ENCODE data around the gene DAB1.

The DAB1 gene

GRCh38 chr1:57131701-57132394 is 292.0 kb downstream of the DAB1 start:
- Histone ChIP-seq H3K4me2 (ENCODE audit: low read length) (no peak overlapping the region), H3K4me1 (ENCODE audit: control insufficient read depth, low read length) (no peaks in the 10 kb centered on the region)
- TF ChIP-seq EZH2phosphoT487 (IDR thresholded peaks at IDR 0.05; ENCODE audit: borderline replicate concordance, low read length) = no peak
- TF ChIP-seq, protein P1, sequence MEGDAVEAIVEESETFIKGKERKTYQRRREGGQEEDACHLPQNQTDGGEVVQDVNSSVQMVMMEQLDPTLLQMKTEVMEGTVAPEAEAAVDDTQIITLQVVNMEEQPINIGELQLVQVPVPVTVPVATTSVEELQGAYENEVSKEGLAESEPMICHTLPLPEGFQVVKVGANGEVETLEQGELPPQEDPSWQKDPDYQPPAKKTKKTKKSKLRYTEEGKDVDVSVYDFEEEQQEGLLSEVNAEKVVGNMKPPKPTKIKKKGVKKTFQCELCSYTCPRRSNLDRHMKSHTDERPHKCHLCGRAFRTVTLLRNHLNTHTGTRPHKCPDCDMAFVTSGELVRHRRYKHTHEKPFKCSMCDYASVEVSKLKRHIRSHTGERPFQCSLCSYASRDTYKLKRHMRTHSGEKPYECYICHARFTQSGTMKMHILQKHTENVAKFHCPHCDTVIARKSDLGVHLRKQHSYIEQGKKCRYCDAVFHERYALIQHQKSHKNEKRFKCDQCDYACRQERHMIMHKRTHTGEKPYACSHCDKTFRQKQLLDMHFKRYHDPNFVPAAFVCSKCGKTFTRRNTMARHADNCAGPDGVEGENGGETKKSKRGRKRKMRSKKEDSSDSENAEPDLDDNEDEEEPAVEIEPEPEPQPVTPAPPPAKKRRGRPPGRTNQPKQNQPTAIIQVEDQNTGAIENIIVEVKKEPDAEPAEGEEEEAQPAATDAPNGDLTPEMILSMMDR (IDR thresholded peaks at IDR 0.05; ENCODE audit: low read depth, low read length, poor library complexity, severe bottlenecking) = no peak

DNA sequence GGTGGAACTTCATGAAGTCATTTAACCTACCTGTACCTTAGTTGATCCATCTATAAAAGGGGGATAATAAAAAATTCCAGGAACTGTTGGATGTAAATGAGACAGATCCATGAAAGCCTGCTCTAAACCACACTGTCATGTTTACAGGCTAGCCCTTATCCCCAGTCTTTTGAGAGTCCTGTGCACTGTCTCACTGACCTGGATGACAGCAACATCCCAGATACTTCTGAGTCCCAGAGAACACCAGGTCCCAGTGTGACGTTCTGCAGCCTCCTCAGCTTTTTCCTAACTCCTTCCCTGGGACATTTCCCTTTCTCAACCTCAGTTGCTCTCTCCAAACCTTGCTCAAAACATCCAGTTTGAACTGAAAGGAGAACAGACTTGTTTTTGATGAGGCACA is 292.6 kb downstream of the DAB1 start:
- no peaks in the 10 kb centered on the region for H3K27me3 ChIP-seq (ENCODE audit: control insufficient read depth, low read length)
- H3K4me1 ChIP-seq (ENCODE audit: control insufficient read depth, low read length) = no peaks in the 10 kb centered on the region
- no peaks in the 10 kb centered on the region for H3K79me2 ChIP-seq (ENCODE audit: control insufficient read depth, low read length)
- H3K27ac ChIP-seq (ENCODE audit: low read depth, low read length) = no peak overlapping the region
- H3K9me2 ChIP-seq (replicated peaks; ENCODE audit: control insufficient read depth, low read length) = no peaks in the 10 kb centered on the region
- no peaks in the 10 kb centered on the region for H3K9me3 ChIP-seq (ENCODE audit: control insufficient read depth, insufficient read depth, low read length)
- no peak overlapping the region for H3K4me2 ChIP-seq (ENCODE audit: low read length)
- no peaks in the 10 kb centered on the region for H3F3A ChIP-seq (ENCODE audit: control insufficient read depth, insufficient read depth)
- no peak overlapping the region for H3K4me3 ChIP-seq (ENCODE audit: low read length)
- TF ChIP-seq, protein P1 (IDR thresholded peaks at IDR 0.05; ENCODE audit: low read depth, low read length, poor library complexity, severe bottlenecking) = no peak
- no peak for TF ChIP-seq EZH2phosphoT487 (IDR thresholded peaks at IDR 0.05; ENCODE audit: borderline replicate concordance, low read length)
- no peaks in the 10 kb centered on the region for H4K20me1 ChIP-seq (ENCODE audit: control insufficient read depth, insufficient read depth, low read depth, low read length)
- no peaks in the 10 kb centered on the region for H3K36me3 ChIP-seq (ENCODE audit: control insufficient read depth, low read length)

More at GRCh38 chr1:57131701-57132394, 292.0 kb downstream of the DAB1 start:
- H3K79me2 ChIP-seq (ENCODE audit: control insufficient read depth, low read length) = no peaks in the 10 kb centered on the region
- no peaks in the 10 kb centered on the region for H3K36me3 ChIP-seq (ENCODE audit: control insufficient read depth, low read length)
- H3K4me3 ChIP-seq (ENCODE audit: low read length) = no peak overlapping the region
- no peaks in the 10 kb centered on the region for H3K27me3 ChIP-seq (ENCODE audit: control insufficient read depth, low read length)
- H4K20me1 ChIP-seq (ENCODE audit: control insufficient read depth, insufficient read depth, low read depth, low read length) = no peaks in the 10 kb centered on the region
- H3K9me3 ChIP-seq (ENCODE audit: control insufficient read depth, insufficient read depth, low read length) = no peaks in the 10 kb centered on the region
- no peaks in the 10 kb centered on the region for H3F3A ChIP-seq (ENCODE audit: control insufficient read depth, insufficient read depth)
- H3K9me2 ChIP-seq (replicated peaks; ENCODE audit: control insufficient read depth, low read length) = no peaks in the 10 kb centered on the region
- no peak overlapping the region for H3K27ac ChIP-seq (ENCODE audit: low read depth, low read length)

- Histone ChIP-seq H3K9me3 (ENCODE audit: control insufficient read depth, insufficient read depth, low read length) (no peaks in the 10 kb centered on the region), H3K4me3 (ENCODE audit: low read length) (no peak overlapping the region), H3K4me1 (ENCODE audit: control insufficient read depth, low read length) (no peaks in the 10 kb centered on the region), H3K27ac (ENCODE audit: low read depth, low read length) (no peak overlapping the region), H3K4me2 (ENCODE audit: low read length) (no peak overlapping the region), H3K36me3 (ENCODE audit: control insufficient read depth, low read length) (no peaks in the 10 kb centered on the region), H3K27me3 (ENCODE audit: control insufficient read depth, low read length) (no peaks in the 10 kb centered on the region), H3F3A (ENCODE audit: control insufficient read depth, insufficient read depth) (no peaks in the 10 kb centered on the region), H4K20me1 (ENCODE audit: control insufficient read depth, insufficient read depth, low read depth, low read length) (no peaks in the 10 kb centered on the region), H3K79me2 (ENCODE audit: control insufficient read depth, low read length) (no peaks in the 10 kb centered on the region), H3K9me2 (replicated peaks; ENCODE audit: control insufficient read depth, low read length) (no peaks in the 10 kb centered on the region)
- TF ChIP-seq, protein P1 (IDR thresholded peaks at IDR 0.05; ENCODE audit: low read depth, low read length, poor library complexity, severe bottlenecking) = no peak
- no peak for TF ChIP-seq EZH2phosphoT487 (IDR thresholded peaks at IDR 0.05; ENCODE audit: borderline replicate concordance, low read length)
Measured at GRCh38 chr1:57129865-57130264, 294.0 kb downstream of the DAB1 start.

Measured in DOHH2 (cell line).